Measurements from ENCODE around the gene PRR20E.
"Not testable (repeated sequence)": the region's sequence is repeated elsewhere in the genome, so short reads cannot be mapped to it uniquely, and the experiment has no call there.

Gene PRR20E

DNA sequence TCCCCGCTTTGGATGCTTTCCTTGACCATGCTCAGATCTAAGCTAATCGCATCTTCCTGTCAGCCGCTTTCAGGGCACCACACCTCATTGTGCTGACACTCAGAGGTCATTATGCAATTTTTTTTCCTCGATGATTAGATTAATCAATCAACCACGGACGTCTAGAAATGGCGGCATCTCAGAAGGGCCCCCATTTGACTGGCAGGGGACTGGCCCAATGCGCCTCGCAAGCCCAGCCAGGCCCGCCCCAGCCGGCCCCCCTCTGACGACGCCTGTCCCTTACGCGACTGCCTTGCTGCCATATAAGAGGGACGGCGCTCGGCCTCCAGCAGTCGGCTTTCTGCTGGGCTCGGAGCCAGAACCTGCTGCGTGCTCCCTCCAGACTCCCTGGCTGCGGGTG, at the start of gene PRR20E:
TSS of gene PRR20E (plus strand) at position 301 of the 400 bp plus-strand sequence. CDS start 387 bp downstream, outside the sequence.
- not testable (repeated sequence) for DNase-seq (ENCODE audit: low read depth, low spot score); H3K27ac ChIP-seq

- no peak for DNase-seq (ENCODE audit: low read depth, low spot score)
- no peak overlapping the region for H3K27ac ChIP-seq
Observed at GRCh38 chr13:57123681-57124080, 43.3 kb upstream of the PRR20E start.

GRCh38 chr13:57128909-57129308, 38.1 kb upstream of the PRR20E start:
- DNase-seq (ENCODE audit: low read depth, low spot score), result no peak
- H3K27ac ChIP-seq, result no peak overlapping the region

- DNase-seq (ENCODE audit: low read depth, low spot score), result no peak
- no peak overlapping the region for H3K27ac ChIP-seq
Observed at GRCh38 chr13:57136093-57136492, 30.9 kb upstream of the PRR20E start.

GRCh38 chr13:57137585-57137984, 29.4 kb upstream of the PRR20E start:
- no peak for DNase-seq (ENCODE audit: low read depth, low spot score)
- H3K27ac ChIP-seq, result no peak overlapping the region

DNA sequence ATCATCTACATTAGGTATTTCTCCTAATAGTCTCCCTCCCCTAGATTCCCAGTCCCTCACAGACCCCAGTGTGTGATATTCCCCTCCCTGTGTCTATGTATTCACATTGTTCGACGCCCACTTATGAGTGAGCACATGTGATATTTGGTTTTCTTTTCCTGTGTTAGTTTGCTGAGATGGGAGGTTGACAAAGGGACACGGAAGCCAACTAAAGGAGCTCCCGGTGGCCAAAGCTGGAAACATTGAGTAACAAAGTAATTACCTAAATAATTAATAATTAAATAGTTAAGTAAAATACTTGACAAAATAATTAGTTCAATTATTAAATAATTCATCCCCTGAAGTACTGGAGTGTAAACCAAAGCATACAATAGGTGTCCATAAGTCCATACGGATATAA, 28.0 kb upstream of the PRR20E start:
- DNase-seq (ENCODE audit: low read depth, low spot score), result no peak
- H3K27ac ChIP-seq, result no peak overlapping the region

- DNase-seq (ENCODE audit: low read depth, low spot score); H3K27ac ChIP-seq: not testable (repeated sequence)
Observed at GRCh38 chr13:57139781-57140180, 27.2 kb upstream of the PRR20E start.

GRCh38 chr13:57140235-57140968, 26.6 kb upstream of the PRR20E start, which contains the start of gene PRR20A:
TSS of gene PRR20A (plus strand) at chr13:57140918. CDS start at chr13:57141305, 387 bp downstream.
- not testable (repeated sequence) for H3K27ac ChIP-seq; DNase-seq (ENCODE audit: low read depth, low spot score)

GRCh38 chr13:57147188-57147587, 19.8 kb upstream of the PRR20E start, which contains the start of gene PRR20B:
TSS of gene PRR20B (plus strand) at chr13:57147488. CDS start at chr13:57147875, 387 bp downstream.
- H3K27ac ChIP-seq; DNase-seq (ENCODE audit: low read depth, low spot score): not testable (repeated sequence)

DNA sequence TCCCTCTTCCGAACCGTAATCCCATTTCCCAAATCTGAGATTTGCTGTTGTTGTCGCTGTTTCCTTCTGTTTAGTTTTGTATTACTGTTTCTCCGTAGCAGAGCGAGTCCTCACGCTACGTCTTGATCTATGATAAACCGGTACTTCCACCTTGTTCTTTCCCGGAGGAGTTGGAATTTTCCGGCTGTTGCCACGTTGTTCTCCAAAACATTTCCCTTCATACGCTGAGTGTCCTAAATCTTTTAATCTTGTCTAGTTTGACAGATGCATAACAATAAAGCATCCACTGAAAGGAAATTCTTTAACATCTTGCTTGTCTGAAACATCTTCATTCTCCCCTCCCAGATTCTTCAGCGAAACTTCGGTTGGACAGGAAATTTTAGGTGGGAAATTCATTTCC, 18.9 kb upstream of the PRR20E start:
- not testable (repeated sequence) for DNase-seq (ENCODE audit: low read depth, low spot score); H3K27ac ChIP-seq

DNA sequence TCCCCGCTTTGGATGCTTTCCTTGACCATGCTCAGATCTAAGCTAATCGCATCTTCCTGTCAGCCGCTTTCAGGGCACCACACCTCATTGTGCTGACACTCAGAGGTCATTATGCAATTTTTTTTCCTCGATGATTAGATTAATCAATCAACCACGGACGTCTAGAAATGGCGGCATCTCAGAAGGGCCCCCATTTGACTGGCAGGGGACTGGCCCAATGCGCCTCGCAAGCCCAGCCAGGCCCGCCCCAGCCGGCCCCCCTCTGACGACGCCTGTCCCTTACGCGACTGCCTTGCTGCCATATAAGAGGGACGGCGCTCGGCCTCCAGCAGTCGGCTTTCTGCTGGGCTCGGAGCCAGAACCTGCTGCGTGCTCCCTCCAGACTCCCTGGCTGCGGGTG, 13.2 kb upstream of the PRR20E start, which contains the start of gene PRR20C:
TSS of gene PRR20C (plus strand) at position 301 of the 400 bp plus-strand sequence. CDS start 387 bp downstream, outside the sequence.
- not testable (repeated sequence) for DNase-seq (ENCODE audit: low read depth, low spot score); H3K27ac ChIP-seq

DNA sequence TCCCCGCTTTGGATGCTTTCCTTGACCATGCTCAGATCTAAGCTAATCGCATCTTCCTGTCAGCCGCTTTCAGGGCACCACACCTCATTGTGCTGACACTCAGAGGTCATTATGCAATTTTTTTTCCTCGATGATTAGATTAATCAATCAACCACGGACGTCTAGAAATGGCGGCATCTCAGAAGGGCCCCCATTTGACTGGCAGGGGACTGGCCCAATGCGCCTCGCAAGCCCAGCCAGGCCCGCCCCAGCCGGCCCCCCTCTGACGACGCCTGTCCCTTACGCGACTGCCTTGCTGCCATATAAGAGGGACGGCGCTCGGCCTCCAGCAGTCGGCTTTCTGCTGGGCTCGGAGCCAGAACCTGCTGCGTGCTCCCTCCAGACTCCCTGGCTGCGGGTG, 6.7 kb upstream of the PRR20E start, which contains the start of gene PRR20D:
TSS of gene PRR20D (plus strand) at position 301 of the 400 bp plus-strand sequence. CDS start 387 bp downstream, outside the sequence.
- DNase-seq (ENCODE audit: low read depth, low spot score); H3K27ac ChIP-seq: not testable (repeated sequence)

DNA sequence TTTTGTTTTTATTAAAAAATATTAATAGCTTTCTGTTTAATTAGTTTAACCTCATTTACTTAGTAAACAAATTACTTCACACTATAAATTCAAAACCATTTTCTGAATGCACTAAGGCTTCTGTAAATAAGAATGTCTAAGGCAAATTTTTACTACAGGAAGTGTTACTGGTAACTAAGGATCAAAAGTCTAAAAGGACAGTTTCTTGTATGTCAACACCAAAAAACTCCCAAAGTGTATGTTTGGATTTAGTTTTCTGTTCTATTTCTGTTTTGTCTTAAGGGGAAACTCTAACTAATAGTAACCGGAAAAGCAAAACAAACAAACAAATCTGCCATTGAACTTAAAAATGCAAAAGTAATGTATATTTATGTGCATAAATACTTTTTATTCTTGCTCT, 24.7 kb downstream of the PRR20E start:
- H3K27ac ChIP-seq, result no peak overlapping the region
- DNase-seq (ENCODE audit: low read depth, low spot score), result no peak

DNA sequence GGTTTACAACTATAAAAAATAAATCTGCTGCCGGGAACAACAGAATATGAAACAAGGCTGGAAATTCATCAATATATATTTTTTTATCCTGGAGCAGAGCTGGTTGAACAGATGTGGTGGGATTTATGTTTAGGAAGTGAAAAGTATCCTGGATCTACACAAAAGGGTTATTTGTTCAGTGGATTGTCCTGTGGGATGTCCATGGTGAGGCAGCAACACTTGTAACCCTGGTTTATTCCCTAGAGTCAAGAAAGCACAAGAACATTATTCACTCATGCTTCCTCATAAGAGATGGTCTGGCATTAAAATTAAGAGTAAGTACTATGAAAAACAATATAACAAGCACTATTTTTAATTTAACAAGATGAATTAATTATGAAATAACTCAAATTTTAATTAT, 46.0 kb downstream of the PRR20E start:
- H3K27ac ChIP-seq, result no peak overlapping the region
- no peak for DNase-seq (ENCODE audit: low read depth, low spot score)
